ENCODE measurements around the gene CHCHD1. TPM values are rescaled to one million over a fixed set of nuclear protein-coding genes. Genes with fewer than 3 reads are reported as not detected.
A peak's percentile ranks its signal among the peaks of the same experiment; 100 is the strongest.
"Not testable (repeated sequence)": the region's sequence is repeated elsewhere in the genome, so short reads cannot be mapped to it uniquely, and the experiment has no call there.

The CHCHD1 gene
- total RNA-seq, 1 experiment from 2014 or later, result 238 TPM

DNA sequence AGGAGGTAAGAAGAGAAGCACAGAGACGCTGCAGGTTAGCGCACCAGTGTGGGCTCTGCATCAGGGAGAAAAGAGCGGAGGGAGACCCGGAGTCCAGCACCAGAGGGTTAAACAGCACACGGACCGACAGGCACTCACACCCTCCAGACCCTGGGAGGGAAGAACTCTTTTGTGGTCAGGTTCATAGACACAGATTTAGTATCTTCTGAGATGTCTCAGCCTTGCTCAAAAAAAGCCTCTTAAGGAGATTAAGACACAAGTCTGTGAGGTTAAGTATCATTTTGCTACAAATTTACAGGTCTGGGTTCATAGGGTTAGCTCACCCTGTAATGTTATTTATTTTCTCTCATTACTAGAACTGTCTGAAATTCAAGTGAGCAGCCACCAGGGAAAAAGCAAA, 46.3 kb downstream of the CHCHD1 start:
- TF ChIP-seq EZH2 (IDR thresholded peaks at IDR 0.05; ENCODE audit: low read length, unreplicated experiment), result no peak
- TF ChIP-seq EZH2phosphoT487 (IDR thresholded peaks at IDR 0.05; ENCODE audit: borderline replicate concordance, low read length), result no peak
- TF ChIP-seq, protein P1, sequence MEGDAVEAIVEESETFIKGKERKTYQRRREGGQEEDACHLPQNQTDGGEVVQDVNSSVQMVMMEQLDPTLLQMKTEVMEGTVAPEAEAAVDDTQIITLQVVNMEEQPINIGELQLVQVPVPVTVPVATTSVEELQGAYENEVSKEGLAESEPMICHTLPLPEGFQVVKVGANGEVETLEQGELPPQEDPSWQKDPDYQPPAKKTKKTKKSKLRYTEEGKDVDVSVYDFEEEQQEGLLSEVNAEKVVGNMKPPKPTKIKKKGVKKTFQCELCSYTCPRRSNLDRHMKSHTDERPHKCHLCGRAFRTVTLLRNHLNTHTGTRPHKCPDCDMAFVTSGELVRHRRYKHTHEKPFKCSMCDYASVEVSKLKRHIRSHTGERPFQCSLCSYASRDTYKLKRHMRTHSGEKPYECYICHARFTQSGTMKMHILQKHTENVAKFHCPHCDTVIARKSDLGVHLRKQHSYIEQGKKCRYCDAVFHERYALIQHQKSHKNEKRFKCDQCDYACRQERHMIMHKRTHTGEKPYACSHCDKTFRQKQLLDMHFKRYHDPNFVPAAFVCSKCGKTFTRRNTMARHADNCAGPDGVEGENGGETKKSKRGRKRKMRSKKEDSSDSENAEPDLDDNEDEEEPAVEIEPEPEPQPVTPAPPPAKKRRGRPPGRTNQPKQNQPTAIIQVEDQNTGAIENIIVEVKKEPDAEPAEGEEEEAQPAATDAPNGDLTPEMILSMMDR (conservative IDR thresholded peaks at IDR 0.05; ENCODE audit: low read depth, low read length), result no peak
- Histone ChIP-seq H3K27ac (ENCODE audit: low read length) (peak overlapping the region; percentile 54), H3K9ac (ENCODE audit: low read length) (peak overlapping the region; percentile 24; the same call in 1 of the 2 replicates), H3K4me3 (ENCODE audit: low read length) (no peak overlapping the region), H3K4me1 (ENCODE audit: insufficient read depth, low read length) (peaks cover 21% of the 10 kb centered on the region), H4K20me1 (ENCODE audit: low read length) (peaks cover 5% of the 10 kb centered on the region; the same call in 1 of the 2 replicates), H3F3A (ENCODE audit: low read length, unreplicated experiment) (peaks cover 13% of the 10 kb centered on the region), H3K9me2 (replicated peaks; ENCODE audit: low read length) (no peaks in the 10 kb centered on the region), H3K79me2 (ENCODE audit: low read length) (no peaks in the 10 kb centered on the region), H3K36me3 (ENCODE audit: low read depth, low read length) (peaks cover 50% of the 10 kb centered on the region), H2AFZ (ENCODE audit: low read length) (no peak overlapping the region), H3K4me2 (ENCODE audit: low read length) (peak overlapping the region; percentile 56), H3K27me3 (ENCODE audit: low read length) (no peaks in the 10 kb centered on the region), H3K9me3 (ENCODE audit: low read length) (no peaks in the 10 kb centered on the region)
- ATAC-seq, result peak; percentile 29
- intact Hi-C loops (cut with micrococcal nuclease), result no loop called here
- CTCF ChIA-PET, result interaction anchor here (0.5 to 2.4 kb wide), 10 partner anchors 8 to 476 kb away, joined by 3 to 16 read pairs (median 3); no protein-coding TSS in a partner anchor
- no TSS peak for BruUV-seq (replicated peaks)
- POLR2A ChIA-PET (ENCODE audit: unreplicated experiment), result interaction anchor here (0.6 to 1.5 kb wide), 5 partner anchors 18 to 169 kb away, joined by 3 to 4 read pairs (median 3); partner anchors contain the start of gene VCL
- DNase-seq, result no peak

DNA sequence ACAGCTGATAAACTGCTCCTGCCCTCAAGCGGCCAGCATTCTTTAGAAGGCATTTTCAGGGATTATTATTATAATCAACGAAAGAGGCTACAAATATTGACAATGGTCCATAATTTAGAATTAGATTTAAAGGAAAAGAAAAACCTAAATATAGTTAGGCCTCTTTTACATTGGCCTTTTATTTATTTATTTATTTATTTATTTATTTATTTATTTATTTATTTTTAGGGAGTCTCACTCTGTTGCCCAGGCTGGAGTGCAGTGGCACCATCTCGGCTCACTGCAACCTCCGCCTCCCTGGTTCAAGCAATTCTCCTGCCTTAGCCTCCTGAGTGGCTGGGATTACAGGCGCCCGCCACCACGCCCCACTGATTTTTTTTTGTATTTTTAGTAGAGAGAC, 47.2 kb downstream of the CHCHD1 start:
- H3K27me3 ChIP-seq (ENCODE audit: low read length); H3K4me3 ChIP-seq (ENCODE audit: low read length); H2AFZ ChIP-seq (ENCODE audit: low read length); ATAC-seq; H3K9me2 ChIP-seq (replicated peaks; ENCODE audit: low read length); H3K4me2 ChIP-seq (ENCODE audit: low read length); POLR2A ChIA-PET (ENCODE audit: unreplicated experiment); H3K9me3 ChIP-seq (ENCODE audit: low read length); intact Hi-C loops (cut with micrococcal nuclease); H4K20me1 ChIP-seq (ENCODE audit: low read length); H3K79me2 ChIP-seq (ENCODE audit: low read length); H3K9ac ChIP-seq (ENCODE audit: low read length); BruUV-seq (replicated peaks); H3K27ac ChIP-seq (ENCODE audit: low read length); DNase-seq: not testable (repeated sequence)
- peaks cover 21% of the 10 kb centered on the region for H3K4me1 ChIP-seq (ENCODE audit: insufficient read depth, low read length)
- H3K36me3 ChIP-seq (ENCODE audit: low read depth, low read length), result peaks cover 41% of the 10 kb centered on the region
- H3F3A ChIP-seq (ENCODE audit: low read length, unreplicated experiment), result peaks cover 13% of the 10 kb centered on the region
- CTCF ChIA-PET, result interaction anchor here (0.6 to 2.4 kb wide), 2 partner anchors 10 to 155 kb away, joined by 4 to 16 read pairs; no protein-coding TSS in a partner anchor

Other genes starting within 250 kb of the CHCHD1 start
- 40.5 and 43.7 TPM in 2 replicates for gene USP54, start 190.7 kb upstream of the CHCHD1 start, total RNA-seq (2014; rRNA removed)
- 0.17 TPM in 1 of 2 replicates, not detected in the other for gene MYOZ1, start 140.6 kb upstream of the CHCHD1 start, total RNA-seq (2014; rRNA removed)
- 0.06 TPM in 1 of 2 replicates, not detected in the other for gene SYNPO2L, start 126.0 kb upstream of the CHCHD1 start, total RNA-seq (2014; rRNA removed)
- gene AGAP5, start 83.9 kb upstream of the CHCHD1 start, total RNA-seq (2014; rRNA removed), result 15.0 and 18.2 TPM in 2 replicates
- 285 and 325 TPM in 2 replicates for gene SEC24C, start 37.7 kb upstream of the CHCHD1 start, total RNA-seq (2014; rRNA removed)
- 152 and 173 TPM in 2 replicates for gene ZSWIM8, start 3.6 kb downstream of the CHCHD1 start, total RNA-seq (2014; rRNA removed)
- gene NDST2, start 29.6 kb downstream of the CHCHD1 start, total RNA-seq (2014; rRNA removed), result 53.0 and 89.9 TPM in 2 replicates
- gene CAMK2G, start 92.5 kb downstream of the CHCHD1 start, total RNA-seq (2014; rRNA removed), result 170 and 179 TPM in 2 replicates
- 1,570 and 1,582 TPM in 2 replicates for gene PLAU, start 129.1 kb downstream of the CHCHD1 start, total RNA-seq (2014; rRNA removed)
- 382 and 445 TPM in 2 replicates for gene VCL, start 216.1 kb downstream of the CHCHD1 start, total RNA-seq (2014; rRNA removed)

Data from PC-3 (cell line).